Measurements from ENCODE around the gene PSG6.
"Not testable (repeated sequence)": the region's sequence is repeated elsewhere in the genome, so short reads cannot be mapped to it uniquely, and the experiment has no call there.

PSG6 gene

GRCh38 chr19:42881279-42881678 is 36.4 kb downstream of the PSG6 start:
- H3K9ac ChIP-seq; H4K20me1 ChIP-seq (ENCODE audit: insufficient read depth); H3K4me3 ChIP-seq (IDR thresholded peaks at IDR 0.05; ENCODE audit: insufficient read depth, low read depth, low read length); H3K4me1 ChIP-seq (ENCODE audit: low read depth, poor library complexity, severe bottlenecking); H3K36me3 ChIP-seq (ENCODE audit: insufficient read depth); H3K27me3 ChIP-seq (ENCODE audit: insufficient read depth, low read depth); H3K27ac ChIP-seq; H3K79me2 ChIP-seq (ENCODE audit: insufficient read depth, low read depth); H2AFZ ChIP-seq (ENCODE audit: low read depth); H3K4me2 ChIP-seq: not testable (repeated sequence)

DNA sequence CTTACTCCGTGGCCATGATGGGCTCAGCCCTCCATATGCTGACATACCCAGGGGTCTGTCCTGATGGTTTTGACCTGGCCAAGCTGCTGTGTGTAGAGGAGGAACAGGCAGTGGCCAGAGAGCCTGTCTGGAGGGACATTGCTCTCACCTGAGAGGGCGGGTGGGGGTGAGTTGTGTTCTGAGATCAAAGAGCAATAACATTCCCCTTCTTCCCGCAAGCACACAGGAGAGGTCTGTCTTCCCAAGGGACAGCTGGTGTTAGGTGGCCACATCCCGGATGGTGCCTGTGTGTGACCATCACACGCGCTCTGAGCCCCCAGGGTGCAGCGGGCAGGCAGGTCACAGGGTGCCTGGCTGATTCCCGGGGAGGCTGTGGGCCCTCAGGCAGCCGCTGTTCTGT is 37.1 kb downstream of the PSG6 start:
- not testable (repeated sequence) for H3K36me3 ChIP-seq (ENCODE audit: insufficient read depth); H3K27me3 ChIP-seq (ENCODE audit: insufficient read depth, low read depth); H3K4me3 ChIP-seq (IDR thresholded peaks at IDR 0.05; ENCODE audit: insufficient read depth, low read depth, low read length); H2AFZ ChIP-seq (ENCODE audit: low read depth); H3K9ac ChIP-seq; H3K4me2 ChIP-seq; H3K79me2 ChIP-seq (ENCODE audit: insufficient read depth, low read depth); H3K27ac ChIP-seq; H3K4me1 ChIP-seq (ENCODE audit: low read depth, poor library complexity, severe bottlenecking); H4K20me1 ChIP-seq (ENCODE audit: insufficient read depth)

GRCh38 chr19:42879613-42880012 is 38.1 kb downstream of the PSG6 start, which contains the start of gene PSG1:
Gene PSG1 (minus strand): TSS chr19:42879713. CDS start chr19:42879581, 132 bp downstream.
- Histone ChIP-seq H3K4me3 (IDR thresholded peaks at IDR 0.05; ENCODE audit: insufficient read depth, low read depth, low read length) (no peak within 1 kb of the TSS), H3K27me3 (ENCODE audit: insufficient read depth, low read depth) (no peaks in the 10 kb centered on the region; the same call in 1 of the 2 replicates), H3K36me3 (ENCODE audit: insufficient read depth) (no peaks in the 10 kb centered on the region), H3K9ac (no peak within 1 kb of the TSS), H3K27ac (no peak within 1 kb of the TSS), H2AFZ (ENCODE audit: low read depth) (no peak within 1 kb of the TSS), H3K79me2 (ENCODE audit: insufficient read depth, low read depth) (no peaks in the 10 kb centered on the region), H3K4me2 (no peak within 1 kb of the TSS), H3K4me1 (ENCODE audit: low read depth, poor library complexity, severe bottlenecking) (no peaks in the 10 kb centered on the region), H4K20me1 (ENCODE audit: insufficient read depth) (no peaks in the 10 kb centered on the region)
- no peak for TF ChIP-seq CTCF (conservative IDR thresholded peaks at IDR 0.05; ENCODE audit: low read depth, low read length)

DNA sequence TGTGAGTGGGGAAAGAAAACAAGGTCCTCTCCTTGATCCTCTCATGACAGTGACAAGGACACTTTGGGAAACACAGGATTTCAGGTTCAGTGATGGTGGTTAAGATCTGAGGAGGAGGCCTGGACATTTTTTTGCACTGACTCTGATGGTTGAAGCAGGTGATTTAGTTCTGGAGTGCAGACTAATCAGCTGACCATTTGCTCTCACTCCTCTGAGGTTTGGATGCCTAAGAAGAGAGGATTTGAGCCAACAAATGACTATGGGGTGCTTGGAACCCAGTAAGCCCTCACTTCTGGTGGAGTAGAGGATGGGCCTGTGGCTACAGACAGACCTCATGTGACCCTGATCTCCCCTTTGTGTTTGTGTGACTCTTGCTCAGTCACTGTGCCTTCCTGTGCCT is 41.1 kb downstream of the PSG6 start:
- not testable (repeated sequence) for H3K4me3 ChIP-seq (IDR thresholded peaks at IDR 0.05; ENCODE audit: insufficient read depth, low read depth, low read length); H3K79me2 ChIP-seq (ENCODE audit: insufficient read depth, low read depth); H3K9ac ChIP-seq; H3K4me1 ChIP-seq (ENCODE audit: low read depth, poor library complexity, severe bottlenecking); H2AFZ ChIP-seq (ENCODE audit: low read depth); H3K27ac ChIP-seq; H4K20me1 ChIP-seq (ENCODE audit: insufficient read depth); H3K36me3 ChIP-seq (ENCODE audit: insufficient read depth); H3K4me2 ChIP-seq; H3K27me3 ChIP-seq (ENCODE audit: insufficient read depth, low read depth)

- H3K4me1 ChIP-seq (ENCODE audit: low read depth, poor library complexity, severe bottlenecking); H3K79me2 ChIP-seq (ENCODE audit: insufficient read depth, low read depth); H3K27ac ChIP-seq; H3K27me3 ChIP-seq (ENCODE audit: insufficient read depth, low read depth); H3K36me3 ChIP-seq (ENCODE audit: insufficient read depth); H4K20me1 ChIP-seq (ENCODE audit: insufficient read depth); H3K9ac ChIP-seq; H3K4me2 ChIP-seq; H2AFZ ChIP-seq (ENCODE audit: low read depth); H3K4me3 ChIP-seq (IDR thresholded peaks at IDR 0.05; ENCODE audit: insufficient read depth, low read depth, low read length): not testable (repeated sequence)
These were observed 41.8 kb downstream of the PSG6 start for GRCh38 chr19:42875881-42876280.

DNA sequence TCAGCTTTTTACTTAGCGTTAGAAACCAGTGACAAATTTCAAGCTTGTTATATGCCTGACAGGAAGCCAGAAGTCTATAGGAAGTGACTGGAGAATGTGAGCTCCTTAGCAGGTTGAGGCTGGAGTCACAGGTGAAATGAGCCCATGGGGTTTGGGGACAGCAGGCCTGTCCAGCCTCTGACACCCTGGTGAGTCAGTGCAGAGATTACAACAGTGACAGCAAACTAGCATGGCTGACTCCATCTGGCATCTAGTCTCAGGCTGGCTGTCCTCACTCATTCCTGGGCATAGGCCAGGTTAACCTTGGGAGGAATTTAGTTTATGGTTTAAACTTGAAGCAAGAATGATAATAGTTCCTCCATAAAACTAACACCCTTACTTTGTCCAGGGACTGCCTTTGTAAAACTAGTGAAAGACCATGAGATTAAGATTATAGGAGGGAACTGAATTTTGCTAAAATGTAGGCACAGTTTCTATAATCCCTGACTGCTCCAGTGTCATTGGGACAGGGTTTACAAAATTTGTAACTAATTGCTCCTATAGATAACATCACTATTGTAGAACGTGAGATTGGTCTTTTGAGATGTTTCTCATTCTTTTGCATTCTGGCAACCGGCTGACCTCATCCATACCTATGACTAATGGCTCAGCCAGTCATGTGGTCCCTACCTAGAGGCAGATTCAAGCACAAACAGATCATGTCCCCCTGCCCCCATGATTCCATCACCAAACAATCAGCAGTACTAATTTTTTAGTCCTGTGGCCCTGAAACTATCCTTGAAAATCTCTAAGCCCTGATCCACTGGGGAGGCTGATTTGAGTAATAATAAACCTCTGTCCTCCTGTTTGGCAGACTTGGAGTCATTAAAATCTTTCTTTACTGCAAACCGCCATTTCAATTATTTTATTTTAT is 42.5 kb downstream of the PSG6 start:
- H3K27ac ChIP-seq; H3K36me3 ChIP-seq (ENCODE audit: insufficient read depth); H3K9ac ChIP-seq; H3K27me3 ChIP-seq (ENCODE audit: insufficient read depth, low read depth); H3K4me3 ChIP-seq (IDR thresholded peaks at IDR 0.05; ENCODE audit: insufficient read depth, low read depth, low read length); H3K79me2 ChIP-seq (ENCODE audit: insufficient read depth, low read depth); H2AFZ ChIP-seq (ENCODE audit: low read depth); H3K4me2 ChIP-seq; H4K20me1 ChIP-seq (ENCODE audit: insufficient read depth); H3K4me1 ChIP-seq (ENCODE audit: low read depth, poor library complexity, severe bottlenecking): not testable (repeated sequence)

- not testable (repeated sequence) for H3K4me2 ChIP-seq; H3K27me3 ChIP-seq (ENCODE audit: insufficient read depth, low read depth); H3K79me2 ChIP-seq (ENCODE audit: insufficient read depth, low read depth); H3K4me3 ChIP-seq (IDR thresholded peaks at IDR 0.05; ENCODE audit: insufficient read depth, low read depth, low read length); H4K20me1 ChIP-seq (ENCODE audit: insufficient read depth); H3K9ac ChIP-seq; H3K36me3 ChIP-seq (ENCODE audit: insufficient read depth); H2AFZ ChIP-seq (ENCODE audit: low read depth); H3K4me1 ChIP-seq (ENCODE audit: low read depth, poor library complexity, severe bottlenecking); H3K27ac ChIP-seq
These were observed 43.6 kb downstream of the PSG6 start for GRCh38 chr19:42874136-42874535.

All from KMS-11 (cell line).